GM19328 (cell line): ENCODE measurements around the gene OR10A6.

Experiments
- ATAC-seq: cut with Tn5 transposase; IDR thresholded peaks from one replicate; pipeline ENCODE4 v1.9.1; 2021; ENCODE audit warnings: mild to moderate bottlenecking, moderate library complexity; ENCODE audit not compliant: unreplicated experiment

OR10A6 gene

DNA sequence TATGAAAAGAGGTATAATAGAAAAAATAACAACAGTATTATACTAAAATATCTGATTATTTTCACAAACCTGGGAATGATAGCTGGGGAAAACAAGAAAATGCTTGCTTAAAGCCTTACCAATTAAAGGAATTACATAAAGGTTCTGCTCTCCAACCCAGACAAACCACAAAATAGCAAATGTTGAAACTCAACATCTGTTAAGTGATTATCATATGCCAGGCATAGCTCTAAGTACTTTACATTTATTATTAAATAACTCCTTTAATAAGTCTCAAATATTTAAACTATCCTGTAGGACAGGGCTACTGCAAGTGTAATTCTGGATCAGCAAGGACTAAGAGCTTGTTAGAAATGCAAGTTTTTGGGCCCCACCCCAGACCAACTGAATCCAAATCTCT is 20.1 kb downstream of the OR10A6 start:
- no peak for ATAC-seq

DNA sequence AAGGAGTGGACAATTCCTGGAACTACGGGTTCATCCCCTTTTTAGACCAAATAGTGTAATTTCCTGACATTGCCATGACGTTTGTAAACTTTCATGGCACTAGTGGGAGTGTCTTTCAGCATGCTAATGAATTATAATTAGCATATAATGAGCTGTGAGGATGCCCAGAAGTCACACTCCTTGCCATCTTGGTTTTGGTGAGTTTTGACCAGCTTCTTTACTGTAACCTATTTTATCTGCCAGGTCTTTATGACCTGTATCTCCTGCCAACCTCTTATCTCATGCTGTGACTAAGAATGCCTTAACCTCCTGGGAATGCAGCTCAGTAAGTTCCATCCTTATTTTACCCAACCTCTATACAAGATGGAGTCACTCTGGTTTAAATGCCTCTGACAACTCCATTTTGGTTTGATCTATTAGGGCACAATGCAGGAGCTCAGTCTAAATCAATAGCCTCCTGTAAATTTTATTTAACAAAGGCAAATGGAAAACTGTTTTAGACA is 20.7 kb downstream of the OR10A6 start:
- ATAC-seq = no peak

DNA sequence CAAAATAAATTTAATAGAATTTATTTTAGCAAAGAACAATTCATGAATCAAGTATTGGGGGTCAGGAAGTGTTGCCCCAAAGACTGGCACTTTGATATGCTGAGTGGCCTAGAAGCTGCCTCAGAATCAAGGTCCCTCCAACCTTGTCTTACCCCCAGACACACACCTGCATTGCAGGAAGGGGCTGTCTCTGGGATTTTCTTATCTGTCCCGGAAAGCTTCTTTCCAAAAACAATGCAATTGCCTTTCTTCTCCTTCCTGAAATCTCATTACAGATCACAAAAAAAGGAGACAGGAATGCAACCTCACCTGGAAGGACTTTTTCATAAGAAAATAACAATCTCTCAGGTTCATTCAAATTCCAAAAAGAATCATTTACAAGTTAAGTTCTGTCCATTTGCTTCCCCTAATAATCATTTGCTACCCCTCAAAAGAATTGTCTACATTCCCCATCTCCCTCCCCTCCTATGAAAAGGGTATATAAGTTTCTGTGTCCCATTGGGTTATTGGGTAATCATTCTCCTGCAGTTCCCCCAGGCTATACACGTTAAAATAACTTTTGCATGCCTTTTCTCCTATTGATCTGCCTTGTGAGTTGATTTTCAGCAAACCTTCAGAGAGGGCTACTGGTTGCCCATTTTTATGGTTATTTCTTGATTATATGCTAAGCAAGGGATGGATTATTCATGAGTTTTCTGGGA is 21.3 kb downstream of the OR10A6 start:
- no peak for ATAC-seq

DNA sequence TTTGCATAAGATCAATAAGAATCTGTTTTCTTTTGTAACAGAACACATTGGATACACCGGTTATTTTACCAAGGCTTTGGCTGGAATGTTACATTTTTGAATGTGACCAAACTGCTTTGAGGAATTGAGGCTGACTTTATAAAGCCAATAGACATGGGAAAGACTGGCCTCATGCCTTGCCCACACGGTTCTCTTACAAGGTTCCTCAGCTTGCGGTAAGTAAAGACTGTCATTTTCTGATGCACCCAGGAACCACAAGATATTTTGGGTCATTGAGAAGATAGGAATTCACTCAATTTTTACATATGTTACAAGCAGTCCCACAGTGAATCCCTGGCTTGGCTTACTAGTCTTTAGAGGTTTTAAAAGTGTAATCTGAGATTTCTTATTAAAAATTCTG is 23.9 kb downstream of the OR10A6 start:
- ATAC-seq = no peak

DNA sequence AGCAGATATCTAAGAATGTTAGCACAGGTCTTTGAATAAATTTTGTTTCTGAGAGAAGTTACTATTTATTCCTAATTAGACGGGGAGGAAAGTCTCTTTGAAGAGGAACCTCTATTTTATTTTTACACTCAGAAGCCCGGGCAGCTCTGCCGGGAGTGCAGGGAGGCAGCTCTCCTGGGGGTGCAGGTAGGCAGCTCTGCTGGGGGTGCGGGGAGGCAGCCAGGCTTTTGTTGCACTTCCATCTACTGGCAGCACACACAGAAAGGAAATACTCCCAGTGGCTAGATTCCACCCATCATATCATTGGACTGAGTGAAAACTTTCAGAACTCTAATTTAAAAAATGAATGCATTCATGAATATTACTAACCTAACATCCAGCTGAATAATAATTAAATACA is 24.6 kb downstream of the OR10A6 start:
- ATAC-seq = no peak

DNA sequence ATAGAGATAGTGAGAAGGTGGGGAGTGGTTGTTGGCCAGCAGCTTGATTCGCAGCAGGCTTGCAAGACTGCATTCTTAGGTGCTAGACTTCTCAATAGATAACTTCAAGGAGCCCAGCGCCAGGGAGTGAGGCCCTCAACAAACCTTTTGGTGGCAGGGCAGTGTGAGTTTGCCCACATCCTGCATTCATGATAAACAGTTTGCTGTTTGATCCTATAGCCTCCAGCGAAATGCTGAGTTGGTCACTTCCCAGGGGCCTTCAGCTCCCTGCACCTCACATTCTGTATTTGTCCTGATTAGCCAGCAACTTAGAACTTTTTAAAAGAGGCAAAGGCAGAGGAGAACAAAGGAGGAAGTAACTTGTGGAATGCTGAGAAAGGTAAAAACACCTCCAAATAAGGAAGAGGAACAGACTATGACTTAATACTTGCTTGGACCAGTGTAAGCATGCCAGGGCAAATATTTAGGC is 25.1 kb downstream of the OR10A6 start:
- no peak for ATAC-seq

DNA sequence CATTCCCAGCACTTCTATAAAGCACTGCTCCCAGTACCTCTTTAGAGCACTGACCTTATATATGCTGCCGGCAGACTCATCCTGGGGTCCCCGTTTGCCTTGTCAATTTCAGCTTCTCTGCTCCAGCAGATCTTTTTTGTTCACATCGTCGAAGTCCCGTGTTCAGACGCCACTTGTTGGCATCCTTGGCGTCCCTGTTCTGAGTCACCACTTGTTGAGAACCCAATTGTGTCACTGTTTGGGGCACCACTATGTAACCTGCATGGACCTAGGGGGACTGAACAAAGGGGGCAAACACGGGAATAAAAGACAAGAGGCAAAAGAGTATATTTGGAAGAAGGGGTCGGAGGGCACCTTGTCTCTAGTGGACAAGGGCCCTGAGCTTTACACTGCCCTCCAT is 25.5 kb downstream of the OR10A6 start:
- no peak for ATAC-seq

DNA sequence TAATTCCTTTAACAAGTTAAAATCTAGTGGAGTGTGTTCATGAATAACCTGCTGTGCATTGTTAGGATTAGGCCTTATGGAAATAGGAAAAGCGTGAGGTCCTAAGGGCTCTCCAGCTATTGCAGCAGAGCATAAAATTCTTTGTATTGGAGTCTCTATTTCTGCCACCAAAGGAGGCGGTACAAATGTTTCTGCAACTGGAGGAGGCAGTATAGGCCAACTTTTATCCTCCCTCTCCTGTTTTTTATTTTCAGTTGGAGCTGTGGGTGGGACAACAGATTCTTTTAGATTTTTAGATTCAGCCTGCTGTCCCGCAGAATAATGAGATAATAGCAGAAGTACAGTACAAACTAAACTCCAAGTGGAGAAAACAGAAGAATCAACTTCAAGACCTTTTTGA is 26.2 kb downstream of the OR10A6 start:
- ATAC-seq = no peak

DNA sequence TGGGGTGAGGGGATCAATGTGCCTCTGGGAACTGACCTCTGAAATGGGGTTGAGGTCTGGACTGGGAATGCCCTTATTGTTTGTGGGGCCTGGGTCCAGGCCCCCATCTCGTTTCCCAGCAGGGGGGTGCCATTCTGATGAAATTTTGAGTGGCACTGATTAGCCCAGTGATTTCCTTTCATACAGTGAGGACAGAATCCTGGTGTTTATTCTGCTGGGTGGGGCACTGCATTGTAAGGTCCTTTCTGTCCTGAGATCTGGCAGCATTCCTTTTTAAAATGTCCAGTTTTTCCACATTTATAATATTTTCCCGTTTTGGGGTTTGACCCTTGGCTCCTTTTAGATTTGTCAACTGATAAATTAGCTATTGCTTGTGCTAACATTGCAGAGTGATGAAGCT is 27.1 kb downstream of the OR10A6 start:
- ATAC-seq = no peak

DNA sequence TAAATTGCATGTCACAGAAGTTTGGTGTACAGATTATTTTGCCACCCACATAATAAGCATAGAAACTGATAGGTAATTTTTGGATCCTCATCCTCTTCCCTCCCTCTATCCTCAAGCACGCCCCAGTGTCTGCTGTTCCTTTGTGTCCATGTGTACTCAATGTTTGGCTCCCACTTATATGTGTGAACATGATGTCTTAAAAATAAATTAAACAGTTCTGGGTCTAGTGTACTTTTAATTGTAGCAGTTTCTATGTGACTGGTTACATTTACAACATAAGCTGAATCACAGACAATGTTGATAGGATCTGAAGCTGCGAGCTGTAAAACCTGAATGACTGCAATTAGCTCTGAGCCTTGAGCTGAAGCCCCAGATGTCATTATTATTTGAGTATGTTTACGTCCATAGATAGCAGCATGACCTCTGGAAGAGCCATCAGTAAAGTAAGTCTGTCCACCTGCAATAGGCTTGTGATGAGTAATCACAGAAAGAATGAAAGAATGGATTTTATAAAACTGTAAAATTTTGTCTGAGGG is 29.7 kb downstream of the OR10A6 start:
- no peak for ATAC-seq

DNA sequence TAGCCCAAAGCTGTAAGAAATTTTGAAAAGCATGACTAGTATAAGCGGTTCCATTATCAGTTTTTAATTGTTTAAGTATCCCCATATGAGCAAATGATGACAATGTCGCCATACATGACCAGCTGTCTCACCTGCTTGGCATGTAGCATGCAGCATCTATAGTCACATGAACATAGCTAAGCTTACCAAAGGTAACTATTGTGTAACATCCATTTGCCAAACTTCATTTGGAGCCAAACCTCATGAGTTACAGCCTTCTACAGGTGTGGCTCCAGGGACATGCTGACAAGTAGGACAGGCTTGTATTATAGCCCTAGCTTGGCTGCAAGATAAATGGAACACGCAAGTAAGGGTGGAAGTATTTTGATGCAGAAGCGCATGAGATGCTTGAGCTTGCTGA is 30.4 kb downstream of the OR10A6 start:
- no peak for ATAC-seq

DNA sequence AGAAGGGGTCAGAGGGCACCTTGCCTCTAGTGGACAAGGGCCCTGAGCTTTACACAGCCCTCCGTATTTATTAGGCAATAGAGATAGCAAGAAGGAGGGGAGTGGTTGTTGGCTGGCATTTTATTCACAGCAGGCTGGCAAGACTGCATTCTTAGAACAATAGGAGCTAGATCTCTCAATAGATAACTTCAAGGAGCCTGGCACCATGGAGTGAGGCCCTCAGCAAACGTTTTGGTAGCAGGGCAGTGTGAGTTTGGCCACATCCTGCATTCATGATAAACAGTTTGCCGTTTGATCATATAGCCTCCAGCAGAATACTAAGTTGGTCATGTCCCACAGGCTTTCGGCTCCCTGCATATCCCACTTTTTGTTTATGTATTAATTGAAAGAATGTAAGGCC is 31.6 kb downstream of the OR10A6 start:
- ATAC-seq = no peak

DNA sequence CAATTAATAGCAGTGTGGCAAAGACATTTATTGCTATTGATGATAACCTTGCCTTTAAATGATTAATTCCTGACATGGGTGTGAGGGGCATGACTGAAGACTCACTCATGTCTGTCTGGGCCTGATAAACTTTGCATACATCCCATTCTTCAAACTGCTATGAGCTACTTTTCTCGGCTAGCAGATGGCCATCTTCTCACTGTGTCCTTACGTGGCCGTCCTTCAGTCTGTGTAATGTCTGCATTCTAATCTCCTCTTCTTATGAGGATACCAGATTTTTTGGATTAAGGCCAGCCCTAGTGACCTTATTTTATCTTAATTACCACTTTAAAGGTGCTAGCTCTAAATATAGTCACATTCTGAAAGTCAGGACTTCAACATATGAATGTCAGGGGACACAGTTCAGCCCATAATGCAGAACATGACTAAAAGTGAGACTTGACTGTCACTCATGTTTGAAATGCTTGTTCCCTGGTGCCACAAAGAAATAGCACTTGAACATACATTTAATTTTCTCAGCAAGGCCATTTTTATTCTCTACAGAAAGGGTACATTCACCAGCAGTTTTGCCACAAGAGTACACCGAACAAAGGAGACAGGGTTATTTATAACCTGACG is 32.3 kb downstream of the OR10A6 start:
- no peak for ATAC-seq

DNA sequence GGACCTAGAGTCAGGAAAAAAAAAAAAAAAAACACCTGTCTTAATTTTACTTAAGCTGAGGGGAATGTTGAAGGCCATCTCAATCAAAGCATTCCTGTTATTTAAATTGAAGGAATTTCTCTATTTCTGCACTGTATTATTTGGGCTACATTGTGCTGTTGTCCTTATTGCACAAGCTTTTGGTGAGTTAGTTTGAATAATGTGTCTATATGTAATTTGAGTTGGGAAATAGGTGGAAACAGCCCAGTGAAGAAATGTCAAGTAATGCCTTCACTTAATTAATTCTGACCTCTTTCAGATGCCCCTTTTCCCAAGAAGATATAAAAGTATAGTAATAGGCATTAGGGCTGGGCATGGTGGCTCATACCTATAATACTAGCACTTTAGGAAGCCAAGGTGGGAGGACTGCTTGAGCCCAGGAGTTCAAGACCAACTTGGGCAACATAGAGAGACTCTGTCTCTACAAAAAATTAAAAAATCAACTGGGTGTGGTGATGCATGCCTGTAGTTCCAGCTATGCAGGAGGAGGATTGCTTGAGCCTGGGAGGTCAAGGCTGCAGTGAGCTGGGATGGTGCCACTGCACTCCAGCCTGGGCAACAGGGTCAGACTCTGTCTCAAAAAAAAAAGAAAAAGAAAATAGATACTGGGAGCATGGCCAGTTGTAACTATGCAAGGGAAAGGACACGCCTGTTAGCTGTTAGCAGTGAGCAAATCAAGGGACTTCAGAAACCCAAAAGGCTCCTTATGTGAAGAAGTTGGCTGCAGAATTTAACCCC is 34.9 kb downstream of the OR10A6 start:
- no peak for ATAC-seq

DNA sequence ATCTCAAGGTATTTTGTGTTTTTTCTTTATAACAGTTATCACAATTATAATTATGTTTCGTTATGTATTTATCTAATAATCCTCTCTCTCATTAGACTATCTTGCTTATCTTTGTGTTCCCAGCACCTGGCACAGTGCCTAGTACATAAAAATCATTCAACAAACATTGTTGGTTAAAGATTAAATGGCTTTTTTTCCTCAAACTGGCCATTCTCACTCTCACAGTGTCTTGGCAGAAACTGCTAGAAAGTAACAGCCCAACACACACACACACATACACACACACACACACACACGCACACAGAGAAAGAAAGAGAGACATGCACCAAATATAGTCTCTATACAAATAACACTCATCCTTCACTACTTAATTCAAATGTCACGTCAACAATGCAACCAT is 36.8 kb downstream of the OR10A6 start:
- no peak for ATAC-seq

DNA sequence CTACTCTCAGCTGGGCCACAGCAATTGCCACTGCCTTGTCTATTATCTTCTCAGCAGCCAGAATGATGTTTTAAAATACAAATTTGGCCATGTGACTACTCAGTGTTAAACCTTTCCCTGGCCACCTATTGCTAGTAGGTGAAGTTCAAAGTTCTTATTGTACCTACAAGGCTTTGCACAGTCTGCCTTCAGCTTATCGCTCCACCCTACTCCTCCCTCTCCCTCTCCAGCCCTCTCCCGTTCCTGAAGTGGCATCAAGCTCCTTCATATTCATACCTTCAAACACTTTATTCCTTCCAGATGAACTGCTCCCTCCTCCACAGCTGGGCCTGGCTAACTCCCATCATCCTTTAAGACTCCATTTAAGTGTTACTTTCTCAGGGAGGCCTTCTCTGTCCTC is 37.3 kb downstream of the OR10A6 start:
- ATAC-seq = no peak

DNA sequence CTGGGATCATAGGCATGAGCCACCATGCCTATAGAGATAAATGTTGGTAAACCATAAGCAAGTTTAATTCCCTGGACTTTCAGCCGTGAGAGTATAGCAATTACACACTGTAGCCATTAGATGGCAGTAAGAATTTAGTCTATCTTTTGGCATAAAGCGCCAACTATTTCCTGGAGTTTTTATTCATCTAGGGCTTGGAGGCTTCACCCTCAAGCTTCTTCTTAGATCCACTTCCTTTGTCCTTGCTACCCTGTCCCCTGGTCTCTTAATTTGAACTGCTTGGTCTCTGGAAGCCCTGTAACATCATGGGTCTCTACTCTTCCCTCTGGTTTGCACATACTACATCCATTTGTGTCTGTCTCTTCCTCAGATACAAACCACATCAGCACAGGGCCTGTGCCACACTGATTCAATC is 38.2 kb downstream of the OR10A6 start:
- ATAC-seq = peak; percentile 60

DNA sequence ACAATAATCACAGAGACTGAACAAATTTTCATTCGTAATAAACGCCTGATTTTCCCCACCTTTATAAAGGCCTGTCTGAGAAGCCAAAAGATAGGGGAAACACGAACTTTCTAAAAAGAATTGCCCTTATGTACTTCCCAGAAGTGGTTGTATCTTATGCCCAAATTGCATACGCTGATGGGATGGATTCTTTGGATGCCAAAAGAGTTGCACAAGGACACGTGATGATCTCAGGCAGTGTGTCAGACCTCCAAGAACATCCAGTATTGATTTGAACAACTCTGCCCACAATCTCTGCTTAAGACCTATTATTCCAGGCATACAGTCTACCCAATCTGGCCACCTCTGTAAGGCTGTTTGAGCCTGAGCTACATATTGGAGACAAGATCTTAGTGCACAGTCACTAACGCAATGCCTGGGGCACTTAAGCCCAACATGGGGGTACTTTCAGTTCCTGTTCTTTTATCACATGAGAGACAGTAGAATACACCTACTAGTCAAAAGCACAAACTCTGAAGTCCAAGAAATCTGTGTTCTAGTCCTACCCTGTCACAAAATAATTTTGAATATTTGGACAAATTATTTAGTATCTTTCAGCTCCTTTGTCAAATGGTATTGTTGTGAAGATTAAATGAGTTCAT is 38.9 kb downstream of the OR10A6 start:
- ATAC-seq = peak; percentile 50

DNA sequence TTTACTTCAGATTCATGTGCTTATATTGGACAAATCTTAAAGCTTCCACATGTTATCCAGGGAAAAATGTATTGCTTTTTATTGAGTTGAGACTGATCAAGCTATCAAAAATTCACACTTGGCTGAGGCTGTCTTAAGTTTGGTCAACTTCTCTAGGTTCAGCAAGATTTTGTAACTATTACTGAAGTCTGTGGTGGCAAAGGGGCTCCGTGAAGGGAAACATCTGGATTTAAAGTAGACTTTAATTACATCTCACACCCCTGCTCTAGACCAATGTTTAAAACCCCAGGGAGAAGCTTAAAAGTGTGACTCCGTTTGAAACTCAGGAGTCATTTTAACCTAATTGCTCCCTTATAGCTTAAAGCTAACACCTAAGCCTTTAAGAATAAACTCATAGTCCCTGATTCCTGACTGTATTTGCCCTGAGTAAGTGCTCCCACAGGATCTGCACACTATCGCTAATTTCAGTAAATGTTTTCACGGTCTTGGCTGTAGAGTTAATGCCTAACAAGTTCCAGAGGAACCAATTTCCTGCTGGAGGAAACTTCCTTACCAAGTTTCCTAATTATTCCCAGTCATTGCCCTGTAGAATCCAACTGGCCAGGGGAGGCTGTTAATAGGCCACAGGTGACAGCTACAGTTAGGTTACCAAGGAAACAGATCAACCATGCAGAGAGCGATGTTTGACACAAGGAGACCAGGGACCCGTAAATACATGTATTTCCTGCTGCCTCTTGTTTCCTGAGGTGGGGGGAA is 40.5 kb downstream of the OR10A6 start:
- no peak for ATAC-seq

DNA sequence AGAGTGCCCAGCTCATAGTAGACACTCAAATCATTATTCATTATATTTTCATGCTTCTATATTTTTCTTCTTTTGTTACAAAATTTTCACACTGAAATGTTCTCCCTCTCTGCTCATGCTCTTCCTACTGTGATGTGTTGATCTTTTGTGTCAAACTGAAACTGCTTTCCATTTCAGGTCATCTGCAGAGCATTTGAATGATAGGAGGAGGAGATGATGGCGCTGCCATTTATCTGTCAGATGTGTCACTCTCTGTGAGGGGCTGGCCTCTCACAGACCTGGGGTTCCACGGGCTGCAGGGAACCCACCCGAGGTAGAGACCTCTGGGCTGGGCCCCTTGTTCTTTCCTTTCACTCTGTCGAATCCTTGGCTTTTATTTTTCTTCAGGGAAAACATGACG is 41.1 kb downstream of the OR10A6 start:
- no peak for ATAC-seq
